GM19043 (cell line): ENCODE results near the gene FMOD.
"Not testable (repeated sequence)": the region's sequence is repeated elsewhere in the genome, so short reads cannot be mapped to it uniquely, and the experiment has no call there.

Experiments
- ATAC-seq: cut with Tn5 transposase; IDR thresholded peaks from one replicate; pipeline ENCODE4 v1.9.1; 2021; ENCODE audit warnings: low read depth; ENCODE audit not compliant: unreplicated experiment

FMOD gene

DNA sequence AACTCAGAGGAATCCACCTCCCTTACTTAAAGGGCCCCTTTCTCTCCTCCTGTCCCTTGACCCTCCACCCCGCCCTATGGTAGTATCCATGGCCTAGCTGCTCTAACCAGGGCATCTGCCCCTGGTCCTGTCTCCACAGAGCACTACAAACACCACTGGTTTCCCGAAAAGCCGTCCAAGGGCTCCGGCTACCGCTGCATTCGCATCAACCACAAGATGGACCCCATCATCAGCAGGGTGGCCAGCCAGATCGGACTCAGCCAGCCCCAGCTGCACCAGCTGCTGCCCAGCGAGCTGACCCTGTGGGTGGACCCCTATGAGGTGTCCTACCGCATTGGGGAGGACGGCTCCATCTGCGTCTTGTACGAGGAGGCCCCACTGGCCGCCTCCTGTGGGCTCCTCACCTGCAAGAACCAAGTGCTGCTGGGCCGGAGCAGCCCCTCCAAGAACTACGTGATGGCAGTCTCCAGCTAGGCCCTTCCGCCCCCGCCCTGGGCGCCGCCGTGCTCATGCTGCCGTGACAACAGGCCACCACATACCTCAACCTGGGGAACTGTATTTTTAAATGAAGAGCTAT lies 43.9 kb downstream of the FMOD start:
- no peak for ATAC-seq

DNA sequence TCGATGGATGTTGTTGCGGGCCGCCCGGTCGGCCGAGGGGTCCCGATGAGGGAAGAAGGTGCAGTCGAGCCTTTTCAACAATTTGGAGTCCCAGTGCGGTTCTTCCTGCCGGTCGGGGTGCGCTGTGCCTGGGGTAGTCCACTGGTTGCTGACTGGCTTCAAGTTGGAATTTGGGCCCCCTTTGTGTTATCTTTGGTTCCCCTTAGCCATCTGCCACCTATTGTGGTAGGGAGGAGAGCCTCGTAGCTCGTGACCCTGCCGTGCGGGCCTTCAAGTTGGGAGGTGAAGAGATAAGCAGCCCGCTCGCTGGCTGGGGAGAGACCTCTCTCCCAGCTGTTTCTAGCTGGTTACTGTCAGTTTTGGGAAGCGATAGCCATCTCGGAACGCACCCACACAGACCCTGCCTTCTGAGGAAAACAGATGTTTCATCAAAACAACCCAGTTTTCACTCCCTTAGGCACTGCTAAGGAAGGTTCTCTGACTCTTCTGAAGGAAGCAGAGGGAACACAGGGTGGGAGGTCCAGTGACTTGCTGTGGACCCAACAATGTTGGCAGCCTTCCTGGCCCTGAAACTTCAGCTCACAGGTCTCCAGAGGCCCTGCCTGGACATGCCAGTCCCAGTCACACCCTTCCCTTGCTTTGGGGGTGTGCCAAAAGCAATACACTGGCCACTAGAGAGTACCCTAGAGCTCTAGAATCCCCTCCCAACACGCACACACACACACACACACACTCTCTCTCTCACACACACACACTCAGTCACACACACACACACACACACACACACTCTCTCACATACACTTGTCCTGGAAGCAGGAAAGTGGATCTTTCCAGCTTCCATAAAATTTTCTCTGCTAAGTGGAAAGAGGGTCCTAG lies 44.6 kb downstream of the FMOD start:
- no peak for ATAC-seq

DNA sequence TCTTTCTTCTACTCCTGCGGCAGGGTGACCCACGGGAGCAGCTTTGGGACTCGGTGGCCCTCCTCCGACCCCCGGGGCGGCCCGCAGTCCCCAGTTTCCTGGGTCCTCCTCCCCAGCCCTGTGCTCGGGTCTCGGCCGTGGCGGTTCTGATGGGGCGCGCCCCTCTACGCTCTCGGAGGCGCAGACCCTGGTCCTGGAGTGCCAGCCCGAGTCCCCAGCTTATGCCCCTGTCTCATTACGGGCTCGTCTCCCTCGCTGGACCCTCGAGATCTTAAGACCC lies 45.2 kb downstream of the FMOD start:
- ATAC-seq = no peak

DNA sequence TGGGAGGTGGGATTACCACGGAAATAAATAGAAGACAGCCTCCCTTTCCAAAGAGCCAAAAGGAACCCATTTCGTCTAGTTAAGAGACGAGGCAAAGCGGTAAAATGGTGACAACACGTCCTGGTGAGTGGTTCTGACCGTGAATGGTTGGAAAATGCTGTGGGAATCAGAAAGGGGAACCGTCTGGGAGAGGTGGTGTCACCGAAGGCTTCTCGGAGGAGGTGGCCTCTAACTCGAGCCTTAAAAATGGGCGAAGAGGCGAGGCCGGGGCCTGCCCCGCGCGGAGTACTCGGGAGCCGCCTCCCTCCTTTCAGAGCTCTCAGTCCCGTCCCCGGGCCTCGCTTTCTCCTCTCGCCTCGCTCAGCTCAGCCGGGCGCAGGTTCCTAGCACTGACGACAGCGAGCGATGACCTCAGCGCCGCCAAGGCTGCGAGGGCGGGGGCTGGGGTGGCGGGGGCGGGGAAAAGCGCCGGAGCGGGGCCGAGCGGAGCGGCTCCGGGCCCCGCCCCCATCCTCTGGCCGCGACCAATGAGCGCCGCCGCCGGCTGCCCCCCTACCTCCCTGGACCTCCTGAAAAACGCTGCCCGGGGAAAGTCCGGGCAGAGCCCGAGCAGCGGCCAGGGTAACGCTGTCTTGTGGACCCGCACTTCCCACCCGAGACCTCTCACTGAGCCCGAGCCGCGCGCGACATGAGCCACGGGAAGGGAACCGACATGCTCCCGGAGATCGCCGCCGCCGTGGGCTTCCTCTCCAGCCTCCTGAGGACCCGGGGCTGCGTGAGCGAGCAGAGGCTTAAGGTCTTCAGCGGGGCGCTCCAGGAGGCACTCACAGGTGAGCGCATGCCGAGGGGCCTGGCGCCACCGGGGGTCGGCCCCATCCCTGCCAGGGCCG lies 45.8 kb downstream of the FMOD start, which contains the start of gene BTG2:
Gene BTG2, plus strand, starts transcription at position 601 of the 890 bp plus-strand sequence. Its CDS starts 88 bp downstream, at position 689.
- peak; percentile 65 for ATAC-seq

DNA sequence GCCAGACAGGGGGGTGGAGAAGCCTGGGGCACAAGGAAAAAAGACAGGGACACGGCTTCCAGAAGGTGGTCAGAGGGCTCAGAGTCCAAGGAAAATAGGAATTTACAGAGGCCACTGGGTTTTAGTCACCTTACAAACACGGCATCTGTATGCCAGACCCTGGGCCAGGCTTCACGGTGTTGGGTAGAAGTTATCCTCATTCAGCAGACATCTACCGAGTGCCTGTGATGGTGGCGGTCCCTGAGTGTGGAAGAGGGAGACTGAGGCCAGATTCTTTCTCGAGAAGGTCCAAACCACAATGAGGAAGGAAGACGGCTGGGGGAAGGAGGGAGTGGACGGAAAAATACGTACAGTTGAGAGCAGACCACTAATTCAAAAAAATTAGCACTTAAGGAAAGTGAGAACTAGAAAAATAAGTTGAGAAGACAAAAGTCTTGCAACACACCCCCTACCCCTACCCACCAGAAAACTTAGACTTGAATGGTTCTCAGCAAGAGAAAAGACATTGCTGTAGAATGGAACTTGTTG lies 46.5 kb downstream of the FMOD start:
- ATAC-seq = no peak

- no peak for ATAC-seq
Measured at GRCh38 chr1:203302894-203303293, 48.0 kb downstream of the FMOD start.

DNA sequence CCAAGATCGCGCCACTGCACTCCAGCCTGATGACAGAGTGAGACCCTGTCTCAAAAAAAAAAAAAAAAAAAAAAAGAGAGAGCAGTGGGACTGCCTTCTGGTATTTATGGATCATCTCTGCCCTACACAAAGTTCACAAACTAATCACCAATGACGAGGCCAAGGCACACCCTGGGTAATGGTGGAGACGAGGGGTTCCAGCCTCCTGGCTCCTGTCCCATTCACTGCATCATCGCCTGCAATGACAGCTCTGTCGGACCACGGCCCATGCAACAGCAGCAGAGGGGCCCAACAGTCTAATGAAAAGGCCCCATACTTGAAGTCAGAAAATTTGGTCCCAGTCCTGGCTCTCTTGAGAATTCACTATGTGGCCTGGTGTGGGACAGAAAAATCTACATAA lies 48.5 kb downstream of the FMOD start:
- no peak for ATAC-seq

- ATAC-seq = no peak
Measured at GRCh38 chr1:203301331-203301668, 49.6 kb downstream of the FMOD start.

DNA sequence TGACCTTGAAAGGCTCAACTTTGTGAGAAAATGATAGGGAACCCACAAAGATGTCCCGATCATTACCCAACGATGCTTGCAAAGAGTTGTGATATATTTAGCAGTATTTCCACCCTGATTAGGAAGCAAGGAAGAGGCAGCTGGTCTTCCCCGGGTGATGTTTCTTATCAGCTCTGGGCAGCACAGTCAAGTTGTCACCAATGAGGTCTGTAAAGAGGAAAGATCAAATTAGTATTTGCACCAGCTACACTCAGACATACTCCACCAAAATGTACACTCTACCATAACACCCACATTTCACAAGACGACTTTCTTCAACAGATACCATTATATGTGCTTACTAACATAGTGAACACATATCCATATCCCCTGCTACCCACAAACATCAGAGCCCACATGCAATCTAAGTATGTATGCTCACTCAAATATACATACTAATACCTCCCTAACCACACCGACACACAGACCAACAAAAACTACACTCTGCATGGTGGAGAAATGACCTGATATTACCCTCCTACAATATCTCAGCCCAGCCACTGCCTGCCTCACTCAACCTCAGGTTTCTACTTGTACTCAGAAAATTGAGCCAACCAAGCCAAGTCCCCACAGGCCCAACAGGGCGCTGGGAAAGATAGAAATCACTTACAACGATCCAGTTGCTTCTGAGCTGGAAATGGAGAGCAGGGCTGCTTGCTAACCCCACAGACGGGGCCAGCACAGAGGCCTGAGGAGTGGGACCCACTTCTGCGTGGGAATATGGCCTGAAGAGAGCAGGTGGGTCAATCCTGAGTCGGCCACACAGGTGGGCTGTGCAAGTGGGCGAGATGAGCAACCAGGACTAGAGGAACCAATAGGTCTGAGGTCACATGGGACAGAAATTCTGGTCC lies 50.2 kb downstream of the FMOD start:
- ATAC-seq = no peak

GRCh38 chr1:203299719-203300429 lies 51.0 kb downstream of the FMOD start:
- ATAC-seq = not testable (repeated sequence)

DNA sequence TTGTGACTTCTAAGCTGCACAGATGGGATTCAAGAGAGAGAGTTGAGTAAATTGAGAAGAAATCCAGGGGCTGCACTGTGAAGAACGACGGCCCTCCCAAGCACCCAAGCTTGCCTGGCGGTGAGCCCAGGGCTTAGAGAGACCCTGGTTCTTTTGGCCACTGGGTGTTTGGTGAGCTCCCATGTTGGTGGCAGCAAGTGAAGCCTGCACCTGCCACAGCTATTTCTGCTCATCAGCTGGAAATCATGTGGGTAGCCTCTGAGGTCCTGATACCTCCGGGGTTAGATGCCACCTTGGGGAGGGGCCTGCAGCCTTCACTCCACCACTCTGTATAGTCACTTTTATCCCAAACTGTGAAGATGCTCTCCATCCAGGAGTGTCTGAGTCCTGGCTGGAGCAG lies 51.8 kb downstream of the FMOD start:
- ATAC-seq = no peak

DNA sequence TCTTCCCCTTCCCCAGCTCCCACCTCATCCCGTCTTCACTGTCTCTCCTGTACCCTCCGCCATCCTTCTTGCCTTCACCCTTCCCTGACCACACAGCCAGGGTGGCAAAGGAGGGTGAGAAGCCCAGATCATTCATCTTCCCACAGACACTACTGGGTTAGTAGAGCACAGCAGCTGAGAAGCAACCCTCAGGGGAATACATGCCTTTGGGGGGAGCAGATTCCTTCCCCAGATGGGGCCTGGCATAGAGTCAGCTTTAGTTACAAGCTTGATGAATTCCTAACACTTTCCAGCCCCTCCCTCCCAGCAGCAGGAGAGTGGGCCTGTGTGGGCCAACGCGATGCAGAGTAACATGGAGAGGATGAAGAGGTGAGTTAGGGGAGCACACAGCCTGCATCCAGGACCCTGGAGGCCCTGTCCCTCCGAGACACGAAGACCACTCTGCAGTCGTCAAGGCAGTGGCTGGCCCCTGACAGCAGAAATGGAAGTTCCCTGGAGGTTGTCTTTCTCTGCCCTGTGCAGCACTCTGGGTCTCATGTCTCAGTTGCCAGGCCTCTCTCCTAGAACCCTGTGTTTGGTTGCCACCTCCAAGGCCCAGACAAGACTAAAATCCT lies 54.4 kb downstream of the FMOD start:
- ATAC-seq = no peak

DNA sequence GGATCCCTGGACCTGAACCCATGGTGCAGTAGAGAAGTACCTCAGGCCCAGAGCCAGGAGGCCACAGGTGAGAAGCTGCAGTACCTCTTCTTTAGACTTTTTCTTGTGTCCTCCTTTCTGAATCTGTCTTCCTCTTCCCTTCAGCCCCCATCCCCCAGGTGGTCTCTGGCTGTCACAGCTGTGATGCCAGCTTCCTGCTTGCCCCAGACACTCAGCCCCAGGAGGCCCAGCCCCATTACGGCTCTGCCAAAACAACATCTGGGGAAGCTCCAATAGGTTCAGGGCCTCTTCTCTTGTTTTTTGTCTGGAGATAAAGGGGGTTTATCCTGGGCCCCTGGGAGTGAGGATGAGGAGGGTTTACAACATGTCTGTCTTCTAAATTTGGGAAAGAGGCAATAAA lies 55.1 kb downstream of the FMOD start:
- no peak for ATAC-seq

- no peak for ATAC-seq
Measured at GRCh38 chr1:203291201-203292096, 59.5 kb downstream of the FMOD start.
